ENCODE measurements around the gene ZNF219. TPM values are rescaled to one million over a fixed set of nuclear protein-coding genes. Genes with fewer than 3 reads are reported as not detected.

Gene ZNF219
- total and polyA plus RNA-seq, 2 of the 13 experiments (the other 11 are each of a cell fraction or from before 2014, with no cell fraction given), result 34.5 to 36.6 TPM

- TF ChIP-seq ZBTB4 (CRISPR knock-in tag; IDR thresholded peaks at IDR 0.05; ENCODE audit: borderline replicate concordance) (peak; percentile 100), ATF1 (CRISPR knock-in tag; IDR thresholded peaks at IDR 0.05) (no peak), ZNF546 (CRISPR knock-in tag; conservative IDR thresholded peaks at IDR 0.05) (0 out of 2 replicates have a peak, but pooled peaks have one; percentile 84), IRF9 (CRISPR knock-in tag; IDR thresholded peaks at IDR 0.05; ENCODE audit: borderline replicate concordance) (peak; percentile 92; the same call in 1 of the 2 replicates), ZFP91 (CRISPR knock-in tag; IDR thresholded peaks at IDR 0.05; ENCODE audit: borderline replicate concordance) (peak; percentile 95), SIN3B (IDR thresholded peaks at IDR 0.05; ENCODE audit: low read length) (peak; percentile 75), ZBTB38 (CRISPR knock-in tag; IDR thresholded peaks at IDR 0.05) (peak; percentile 99), DNMT3B (CRISPR knock-in tag; conservative IDR thresholded peaks at IDR 0.05) (no peak), HMGXB4 (CRISPR knock-in tag; IDR thresholded peaks at IDR 0.05; ENCODE audit: borderline replicate concordance in 1 of 2, low read depth in 1 of 2) (peak; percentile 99), ZNF678 (CRISPR knock-in tag; IDR thresholded peaks at IDR 0.05) (peak; percentile 73; the same call in 1 of the 2 replicates), TBX2 (CRISPR knock-in tag; IDR thresholded peaks at IDR 0.05; ENCODE audit: borderline replicate concordance) (peak; percentile 95), RCOR2 (CRISPR knock-in tag; IDR thresholded peaks at IDR 0.05) (0 out of 2 replicates have a peak, but pooled peaks have one; percentile 46), KAT8 (CRISPR knock-in tag; IDR thresholded peaks at IDR 0.05) (peak; percentile 83), SNAPC4 (CRISPR knock-in tag; IDR thresholded peaks at IDR 0.05) (no peak), GATAD2A (CRISPR knock-in tag; IDR thresholded peaks at IDR 0.05) (peak; percentile 80)
Observed at GRCh38 chr14:21092273-21093011, 6.0 kb downstream of the ZNF219 start (continued).

All from HepG2 (cell line).